ENCODE results near the gene DDX51.

GRCh38 chr12:132144810-132145168, 670 bp upstream of the DDX51 start:
- TF ChIP-seq TAF1 (IDR thresholded peaks at IDR 0.05; ENCODE audit: borderline replicate concordance, insufficient read depth, low read length) (no peak), SIN3A (IDR thresholded peaks at IDR 0.05; ENCODE audit: borderline replicate concordance, insufficient read depth, low read length) (no peak), POLR2AphosphoS5 (IDR thresholded peaks at IDR 0.05; ENCODE audit: low read depth, low read length) (no peak), REST (IDR thresholded peaks at IDR 0.05; ENCODE audit: insufficient read depth in 1 of 2, low read depth in 2 of 2, low read length in 2 of 2) (no peak), FOXP2 (optimal IDR thresholded peaks at IDR 0.05; ENCODE audit: borderline replicate concordance, extremely low read depth, extremely low read length, insufficient read depth) (no peak)

Data from PFSK-1 (cell line).